GM18526 (cell line): Measurements from ENCODE around the gene WDR49.

Experiments
- POLR2A ChIP-seq: IDR thresholded peaks from 3 replicates; pipeline ENCODE4 v1.6.1; 2011; ENCODE audit not compliant: insufficient read length; ENCODE audit errors: extremely low read depth

Gene WDR49

DNA sequence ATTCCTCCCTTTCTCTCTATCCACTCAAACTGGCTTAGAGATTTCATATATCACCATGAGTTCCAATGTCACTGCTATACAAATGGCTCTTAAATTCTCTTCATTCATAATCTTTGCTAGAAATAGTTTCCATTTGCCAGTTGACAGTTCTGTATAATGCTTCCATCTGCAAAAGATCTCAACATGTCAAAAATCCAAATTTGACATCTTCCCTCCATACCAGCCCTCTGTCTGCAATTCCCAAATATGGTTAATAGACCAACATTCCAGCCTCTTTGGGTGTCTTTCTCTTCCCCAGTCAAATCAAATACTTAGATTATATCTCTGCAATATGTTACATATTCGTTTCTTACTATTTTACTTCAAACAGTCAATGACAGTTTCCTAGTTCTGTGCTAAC, 115.7 kb downstream of the WDR49 start:
- no peak for TF ChIP-seq POLR2A

GRCh38 chr3:167521006-167521355, 132.8 kb downstream of the WDR49 start:
- no peak for TF ChIP-seq POLR2A

DNA sequence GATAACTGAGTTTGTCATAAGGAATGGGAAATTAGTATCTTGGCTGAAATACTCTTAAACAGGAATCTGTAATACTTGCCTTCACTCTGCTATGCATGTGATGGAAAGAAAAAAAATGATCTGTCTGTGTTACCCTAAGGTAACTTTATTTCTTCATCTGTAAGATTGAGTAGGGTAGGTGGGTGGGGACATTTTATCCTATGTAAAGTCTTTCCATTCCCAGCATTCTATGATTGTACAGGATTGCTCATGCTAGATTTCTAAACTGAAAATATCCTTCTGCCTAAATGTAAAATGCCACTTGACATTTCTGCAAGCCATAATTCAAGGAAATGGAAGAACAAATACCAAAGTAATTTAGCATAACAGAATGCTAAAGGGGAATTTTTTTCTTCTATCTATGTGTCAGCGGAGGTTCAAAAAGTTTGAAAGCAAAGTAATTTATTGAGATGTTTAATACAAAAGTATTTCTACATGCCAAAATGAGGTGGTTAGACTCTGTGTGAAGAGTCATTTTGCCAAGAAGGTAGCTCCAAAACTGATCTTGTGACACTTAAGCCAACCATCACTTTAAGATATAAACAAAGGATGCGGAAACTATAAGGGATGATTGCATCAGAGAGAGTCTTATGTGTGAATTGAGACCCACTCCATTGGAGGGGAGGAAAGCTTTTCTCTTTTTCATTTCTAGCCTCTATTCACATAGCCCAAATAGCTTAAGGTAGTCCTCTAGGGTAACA, 133.3 kb downstream of the WDR49 start:
- no peak for TF ChIP-seq POLR2A

DNA sequence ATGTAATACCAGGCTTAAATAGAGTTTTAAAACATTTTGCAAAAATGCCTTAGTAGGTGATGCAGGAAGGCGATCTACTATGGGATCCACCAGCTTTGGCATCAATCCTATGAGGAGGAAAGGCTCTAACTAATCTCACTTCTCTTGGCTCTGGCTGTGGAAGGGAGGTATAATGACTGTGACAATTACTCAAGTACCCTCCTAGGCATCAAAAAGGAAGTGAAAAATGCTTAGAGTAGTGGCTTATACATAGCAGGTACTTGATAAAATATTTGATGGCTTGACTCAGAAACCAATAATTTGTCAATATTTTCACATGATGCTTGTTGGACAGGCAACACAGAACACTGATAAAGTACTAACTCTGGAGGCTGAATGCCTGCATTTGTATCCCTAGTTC, 145.8 kb downstream of the WDR49 start:
- TF ChIP-seq POLR2A: no peak

- no peak for TF ChIP-seq POLR2A
These were observed 151.3 kb downstream of the WDR49 start for GRCh38 chr3:167502401-167502800.

DNA sequence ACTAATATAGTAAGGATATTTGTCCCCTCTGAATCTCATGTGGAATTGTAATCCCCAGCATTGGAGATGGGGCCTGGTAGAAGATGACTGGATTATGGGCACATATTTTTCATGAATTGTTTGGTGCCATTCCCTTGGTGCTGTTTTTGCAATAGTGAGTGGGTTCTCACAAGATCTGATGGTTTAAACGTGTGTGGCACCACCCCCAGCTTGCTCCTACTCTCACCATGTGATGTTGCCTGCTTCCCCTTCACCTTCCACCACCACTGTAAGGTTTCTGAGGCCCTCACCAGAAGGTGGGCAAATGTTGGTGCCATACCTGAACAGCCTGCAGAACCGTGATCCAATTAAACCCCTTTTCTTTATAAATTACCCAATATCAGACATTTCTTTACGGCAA, 151.8 kb downstream of the WDR49 start:
- TF ChIP-seq POLR2A: no peak

- no peak for TF ChIP-seq POLR2A
These were observed 155.8 kb downstream of the WDR49 start for GRCh38 chr3:167497903-167498302.

- no peak for TF ChIP-seq POLR2A
These were observed 160.5 kb downstream of the WDR49 start for GRCh38 chr3:167493244-167493643.

GRCh38 chr3:167491621-167492020, 162.1 kb downstream of the WDR49 start:
- TF ChIP-seq POLR2A: no peak

GRCh38 chr3:167489571-167489970, 164.2 kb downstream of the WDR49 start:
- TF ChIP-seq POLR2A: no peak

DNA sequence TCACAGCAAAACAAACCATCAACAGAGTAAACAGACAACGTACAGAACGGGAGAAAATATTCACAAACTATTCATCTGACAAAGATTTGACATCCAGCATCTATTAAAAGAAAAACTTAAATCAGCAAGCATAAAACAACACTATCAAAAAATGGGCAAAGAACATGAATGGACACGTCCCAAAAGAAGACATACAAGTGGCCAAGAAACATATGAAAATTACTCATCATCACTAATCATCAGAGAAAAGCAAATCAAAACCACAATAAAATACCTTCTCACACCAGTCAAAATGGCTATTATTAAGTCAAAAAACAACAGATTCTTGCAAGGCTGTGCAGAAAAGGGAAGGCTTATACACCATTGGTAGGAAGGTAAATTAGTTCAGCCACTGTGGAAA, 166.2 kb downstream of the WDR49 start:
- no peak for TF ChIP-seq POLR2A

DNA sequence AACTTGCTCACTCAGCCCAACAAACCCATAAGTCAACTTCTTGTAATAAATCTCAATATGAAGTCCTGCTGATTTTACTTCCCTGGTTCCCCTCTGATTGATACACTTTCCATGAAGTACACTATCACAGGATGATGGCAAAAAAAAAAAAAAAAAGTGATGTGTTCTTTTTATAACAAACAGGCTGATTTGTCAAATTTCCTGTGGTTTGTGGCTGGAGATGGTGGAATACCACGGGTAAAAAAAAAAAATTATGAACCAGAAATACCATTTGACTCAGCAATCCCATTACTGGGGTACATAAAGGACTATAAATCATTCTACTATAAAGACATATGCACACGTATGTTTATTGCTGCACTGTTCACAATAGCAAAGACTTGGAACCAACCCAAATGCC, 169.2 kb downstream of the WDR49 start:
- TF ChIP-seq POLR2A: no peak

GRCh38 chr3:167483708-167484475, 169.8 kb downstream of the WDR49 start:
- TF ChIP-seq POLR2A: no peak

GRCh38 chr3:167481164-167481563, 172.6 kb downstream of the WDR49 start:
- no peak for TF ChIP-seq POLR2A

DNA sequence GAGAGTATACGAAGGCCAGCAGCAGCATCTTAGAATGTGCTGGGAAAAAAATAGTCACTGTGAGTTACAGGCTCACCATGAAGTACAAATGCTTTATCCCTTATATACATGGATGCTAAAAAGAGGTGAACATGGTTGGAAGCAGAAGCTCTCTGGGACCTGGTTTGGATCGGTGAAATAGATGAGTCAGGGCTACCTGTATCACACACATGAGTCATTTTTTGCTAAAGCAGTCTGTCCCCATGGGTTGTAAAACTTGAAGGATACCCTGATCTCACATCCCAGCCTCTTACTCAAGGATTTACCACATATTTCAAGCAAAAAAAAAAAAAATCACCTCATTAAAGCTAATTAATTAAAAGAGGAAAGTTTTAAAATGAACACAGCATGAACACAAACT, 173.0 kb downstream of the WDR49 start:
- no peak for TF ChIP-seq POLR2A

DNA sequence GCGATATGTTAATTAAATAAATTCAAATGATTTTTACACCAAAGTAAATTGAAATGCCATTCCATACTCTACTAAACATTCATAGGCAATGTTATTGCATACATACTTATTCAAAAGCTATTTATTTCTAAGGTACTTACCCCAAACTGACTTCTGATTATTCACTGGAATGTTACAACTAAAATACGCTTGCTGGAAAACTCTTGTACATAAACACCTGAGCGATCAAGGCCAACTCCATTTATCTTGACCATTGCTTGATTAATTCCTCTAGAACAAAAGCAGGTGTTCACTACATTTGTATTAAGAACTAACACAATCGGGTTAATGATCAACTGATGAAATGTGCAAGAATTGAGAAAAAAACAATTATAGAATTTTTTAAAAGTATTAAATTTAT, 179.9 kb downstream of the WDR49 start, which contains the start of gene SERPINI2:
TSS of gene SERPINI2 (minus strand) at position 180 of the 400 bp plus-strand sequence. CDS start 2,208 bp downstream, outside the sequence.
- no peak for TF ChIP-seq POLR2A
